SK-N-SH treated with all-trans-retinoic acid at 6 μM for 48 hours (cell line): ENCODE data around the gene MUSTN1.

Experiments
- ISL1 ChIP-seq: fragments of 250-450 bp; sonication (Bioruptor Pico); IDR thresholded peaks from 2 replicates; pipeline ENCODE4 v2.1.2; 2022; ENCODE audit warnings: mild to moderate bottlenecking, moderate library complexity
- PPARA ChIP-seq: fragments of 250-450 bp; sonication (Bioruptor Pico); IDR thresholded peaks from 2 replicates; pipeline ENCODE4 v1.5.0; 2020; ENCODE audit warnings: mild to moderate bottlenecking, borderline replicate concordance
- TOX ChIP-seq: fragments of 250-450 bp; sonication (Bioruptor Pico); IDR thresholded peaks from 2 replicates; pipeline ENCODE4 v1.8.0; 2021; ENCODE audit warnings: mild to moderate bottlenecking, moderate library complexity, borderline replicate concordance
- TF ChIP-seq, protein P1 (sequence below): fragments of 250-450 bp; sonication (Bioruptor Pico); IDR thresholded peaks from 2 replicates; pipeline ENCODE4 v1.5.1; 2020; ENCODE audit warnings: low read depth, mild to moderate bottlenecking, moderate library complexity
- TF ChIP-seq, protein P2 (sequence below): fragments of 250-450 bp; sonication (Bioruptor Pico); IDR thresholded peaks from 2 replicates; pipeline ENCODE4 v1.8.0; 2021; ENCODE audit warnings: low read depth, mild to moderate bottlenecking, moderate library complexity, borderline replicate concordance

DNA sequence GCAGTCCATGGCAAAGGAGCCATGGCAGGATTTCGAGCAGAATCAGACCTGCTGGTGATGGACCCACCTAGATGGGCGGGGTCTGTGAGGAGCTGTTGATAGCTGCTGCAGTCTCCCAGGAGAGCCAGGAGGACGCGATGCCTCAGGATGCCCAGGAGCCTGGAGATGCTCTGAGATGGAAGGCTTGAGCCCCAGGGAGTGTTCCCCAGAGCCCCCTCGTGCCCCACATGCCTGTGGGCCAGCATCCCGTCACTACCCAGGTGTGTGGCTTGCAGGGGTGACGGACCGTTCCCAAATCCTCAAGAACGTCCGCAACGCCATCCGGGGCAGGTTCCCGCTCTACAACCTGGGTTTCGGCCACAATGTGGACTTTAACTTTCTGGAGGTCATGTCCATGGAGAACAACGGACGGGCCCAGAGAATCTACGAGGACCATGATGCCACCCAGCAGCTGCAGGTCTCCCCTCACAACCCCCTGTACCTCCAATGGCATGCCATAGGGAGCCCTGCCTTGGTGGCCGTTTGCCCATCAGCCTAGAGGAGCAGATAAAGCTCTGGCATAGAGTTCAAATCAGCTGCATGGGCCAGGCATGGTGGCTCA lies 50.7 kb downstream of the MUSTN1 start:
- no peak for TF ChIP-seq PPARA (CRISPR knock-in tag)
- TF ChIP-seq, protein P1, sequence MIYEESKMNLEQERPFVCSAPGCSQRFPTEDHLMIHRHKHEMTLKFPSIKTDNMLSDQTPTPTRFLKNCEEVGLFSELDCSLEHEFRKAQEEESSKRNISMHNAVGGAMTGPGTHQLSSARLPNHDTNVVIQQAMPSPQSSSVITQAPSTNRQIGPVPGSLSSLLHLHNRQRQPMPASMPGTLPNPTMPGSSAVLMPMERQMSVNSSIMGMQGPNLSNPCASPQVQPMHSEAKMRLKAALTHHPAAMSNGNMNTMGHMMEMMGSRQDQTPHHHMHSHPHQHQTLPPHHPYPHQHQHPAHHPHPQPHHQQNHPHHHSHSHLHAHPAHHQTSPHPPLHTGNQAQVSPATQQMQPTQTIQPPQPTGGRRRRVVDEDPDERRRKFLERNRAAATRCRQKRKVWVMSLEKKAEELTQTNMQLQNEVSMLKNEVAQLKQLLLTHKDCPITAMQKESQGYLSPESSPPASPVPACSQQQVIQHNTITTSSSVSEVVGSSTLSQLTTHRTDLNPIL = no peak
- TF ChIP-seq TOX (CRISPR knock-in tag) = no peak
- no peak for TF ChIP-seq ISL1 (CRISPR knock-in tag)
- TF ChIP-seq, protein P2, sequence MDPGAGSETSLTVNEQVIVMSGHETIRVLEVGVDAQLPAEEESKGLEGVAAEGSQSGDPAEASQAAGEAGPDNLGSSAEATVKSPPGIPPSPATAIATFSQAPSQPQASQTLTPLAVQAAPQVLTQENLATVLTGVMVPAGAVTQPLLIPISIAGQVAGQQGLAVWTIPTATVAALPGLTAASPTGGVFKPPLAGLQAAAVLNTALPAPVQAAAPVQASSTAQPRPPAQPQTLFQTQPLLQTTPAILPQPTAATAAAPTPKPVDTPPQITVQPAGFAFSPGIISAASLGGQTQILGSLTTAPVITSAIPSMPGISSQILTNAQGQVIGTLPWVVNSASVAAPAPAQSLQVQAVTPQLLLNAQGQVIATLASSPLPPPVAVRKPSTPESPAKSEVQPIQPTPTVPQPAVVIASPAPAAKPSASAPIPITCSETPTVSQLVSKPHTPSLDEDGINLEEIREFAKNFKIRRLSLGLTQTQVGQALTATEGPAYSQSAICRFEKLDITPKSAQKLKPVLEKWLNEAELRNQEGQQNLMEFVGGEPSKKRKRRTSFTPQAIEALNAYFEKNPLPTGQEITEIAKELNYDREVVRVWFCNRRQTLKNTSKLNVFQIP = no peak
